H9 (cell line): ENCODE results near the gene ARNT2. TPM values are rescaled to one million over a fixed set of nuclear protein-coding genes. Genes with fewer than 3 reads are reported as not detected.

Experiments
- DNase-seq: peaks from one replicate; pipeline ENCODE4 v3.0.0-alpha.2; 2017
- H2AFZ ChIP-seq: one replicate; pipeline ENCODE4 v1.6.1; 2013; ENCODE audit warnings: mild to moderate bottlenecking, low read length, control low read depth, moderate library complexity
- H2AK5ac ChIP-seq: 2 replicates; pipeline ENCODE4 v1.6.1; 2013; ENCODE audit warnings: low read length, control low read depth, mixed read lengths; ENCODE audit not compliant: insufficient read length
- H2BK120ac ChIP-seq: one replicate; pipeline ENCODE4 v1.6.1; 2013; ENCODE audit warnings: low read depth, mild to moderate bottlenecking, low read length, control low read depth, inconsistent platforms; ENCODE audit not compliant: poor library complexity, severe bottlenecking
- H2BK12ac ChIP-seq: 2 replicates; pipeline ENCODE4 v1.6.1; 2013; ENCODE audit warnings: low read length, control low read depth, mixed read lengths, low read depth; ENCODE audit not compliant: insufficient read length
- H2BK15ac ChIP-seq: 2 replicates; pipeline ENCODE4 v1.6.1; 2013; ENCODE audit warnings: low read depth, low read length, control low read depth
- H2BK20ac ChIP-seq: one replicate; pipeline ENCODE4 v1.6.1; 2013; ENCODE audit warnings: low read depth, mild to moderate bottlenecking, low read length, control low read depth, inconsistent platforms; ENCODE audit not compliant: poor library complexity, severe bottlenecking
- H2BK5ac ChIP-seq: 2 replicates; pipeline ENCODE4 v1.6.1; 2013; ENCODE audit warnings: low read length, control low read depth, mixed read lengths; ENCODE audit not compliant: insufficient read length
- H3K14ac ChIP-seq: 2 replicates; pipeline ENCODE4 v1.6.1; 2013; ENCODE audit warnings: low read length, control low read depth; ENCODE audit not compliant: insufficient read depth
- H3K18ac ChIP-seq: 2 replicates; pipeline ENCODE4 v1.6.1; 2013; ENCODE audit warnings: low read depth, mild to moderate bottlenecking, mixed read lengths, low read length, control low read depth; ENCODE audit not compliant: insufficient read length
- H3K23ac ChIP-seq: 2 replicates; pipeline ENCODE4 v1.6.1; 2013; ENCODE audit warnings: low read length, control low read depth, mixed read lengths, low read depth; ENCODE audit not compliant: insufficient read length
- H3K23me2 ChIP-seq: 2 replicates; pipeline ENCODE4 v1.6.1; 2013; ENCODE audit warnings: low read depth, mild to moderate bottlenecking, mixed read lengths, low read length, control low read depth; ENCODE audit not compliant: insufficient read length, poor library complexity, severe bottlenecking
- H3K27ac ChIP-seq: 2 replicates; pipeline ENCODE4 v1.5.1; 2013; ENCODE audit warnings: low read length, control low read depth, mixed read lengths, low read depth; ENCODE audit not compliant: insufficient read length
- H3K27me3 ChIP-seq: 2 replicates; pipeline ENCODE4 v1.6.1; 2013; ENCODE audit warnings: low read length, control low read depth, inconsistent platforms; ENCODE audit not compliant: insufficient read depth
- H3K4ac ChIP-seq: 2 replicates; pipeline ENCODE4 v1.6.1; 2013; ENCODE audit warnings: low read depth, mild to moderate bottlenecking, control low read depth, inconsistent platforms, low read length, moderate library complexity
- H3K4me1 ChIP-seq: 2 replicates; pipeline ENCODE4 v1.6.1; 2013; ENCODE audit warnings: low read length, control low read depth, inconsistent platforms; ENCODE audit not compliant: insufficient read depth
- H3K4me2 ChIP-seq: 2 replicates; pipeline ENCODE4 v1.6.1; 2013; ENCODE audit warnings: low read length, control low read depth, mixed read lengths; ENCODE audit not compliant: insufficient read length, insufficient read depth
- H3K56ac ChIP-seq: 2 replicates; pipeline ENCODE4 v1.6.1; 2013; ENCODE audit warnings: low read depth, mild to moderate bottlenecking, mixed read lengths, low read length, control low read depth; ENCODE audit not compliant: insufficient read length
- H3K79me1 ChIP-seq: 2 replicates; pipeline ENCODE4 v1.6.1; 2013; ENCODE audit warnings: low read depth, mild to moderate bottlenecking, moderate library complexity, low read length, control low read depth, inconsistent platforms; ENCODE audit not compliant: insufficient read depth, poor library complexity, severe bottlenecking
- H3K79me2 ChIP-seq: 2 replicates; pipeline ENCODE4 v1.6.1; 2013; ENCODE audit warnings: low read length, control low read depth, inconsistent platforms; ENCODE audit not compliant: insufficient read depth
- H3K9ac ChIP-seq: 2 replicates; pipeline ENCODE4 v1.6.1; 2013; ENCODE audit warnings: low read length, control low read depth, mixed read lengths; ENCODE audit not compliant: insufficient read length; ENCODE audit errors: extremely low read depth
- H3K9me3 ChIP-seq: one replicate; pipeline ENCODE4 v1.6.1; 2013; ENCODE audit warnings: low read depth, low read length, inconsistent platforms; ENCODE audit not compliant: control insufficient read depth
- H3T11ph ChIP-seq: one replicate; pipeline ENCODE4 v1.6.1; 2013; ENCODE audit warnings: mild to moderate bottlenecking, low read length, control low read depth, inconsistent platforms
- H4K20me1 ChIP-seq: one replicate; pipeline ENCODE4 v1.6.1; 2013; ENCODE audit not compliant: control insufficient read depth, insufficient read length, insufficient read depth
- H4K5ac ChIP-seq: 2 replicates; pipeline ENCODE4 v1.6.1; 2013; ENCODE audit warnings: low read depth, mild to moderate bottlenecking, mixed read lengths, low read length, control low read depth; ENCODE audit not compliant: insufficient read length
- H4K8ac ChIP-seq: replicated peaks from 2 replicates; pipeline ENCODE4 v1.6.1; 2013; ENCODE audit warnings: low read length, control low read depth, mixed read lengths, low read depth; ENCODE audit not compliant: insufficient read length
- H4K91ac ChIP-seq: 2 replicates; pipeline ENCODE4 v1.6.1; 2013; ENCODE audit warnings: low read depth, mild to moderate bottlenecking, moderate library complexity, mixed read lengths, low read length, control low read depth; ENCODE audit not compliant: insufficient read length
- H3K27ac Mint-ChIP-seq, 3 experiments: 2 replicates in 2 of 3; 3 replicates in 1 of 3; pipeline ENCODE4 v1.8.0; 2020 to 2021; ENCODE audit warnings: mixed read lengths in 3 of 3, mild to moderate bottlenecking in 1 of 3, moderate library complexity in 1 of 3
- H3K27me3 Mint-ChIP-seq: 2 replicates; pipeline ENCODE4 v1.8.0; 2021; ENCODE audit warnings: low read depth, mild to moderate bottlenecking, moderate library complexity, mixed read lengths
- H3K36me3 Mint-ChIP-seq, 3 experiments: 2 replicates in 2 of 3; 3 replicates in 1 of 3; pipeline ENCODE4 v1.8.0; 2020 to 2021; ENCODE audit warnings: low read depth in 3 of 3, mixed read lengths in 3 of 3; ENCODE audit not compliant: insufficient read depth in 1 of 3
- H3K4me1 Mint-ChIP-seq, 2 experiments: 2 replicates each; pipeline ENCODE4 v1.8.0; 2020; ENCODE audit warnings: mixed read lengths in 2 of 2
- H3K4me3 Mint-ChIP-seq, 2 experiments: 2 replicates in 1 of 2; 3 replicates in 1 of 2; pipeline ENCODE4 v1.8.0; 2020 to 2021; ENCODE audit warnings: mild to moderate bottlenecking in 2 of 2, mixed read lengths in 2 of 2, moderate library complexity in 1 of 2
- H3K9me3 Mint-ChIP-seq, 2 experiments: 2 replicates in 1 of 2; 3 replicates in 1 of 2; pipeline ENCODE4 v1.8.0; 2020; ENCODE audit warnings: mild to moderate bottlenecking in 2 of 2, mixed read lengths in 2 of 2, moderate library complexity in 1 of 2
- CTCF ChIP-seq: fragments of 200-600 bp; sonication (generic); conservative IDR thresholded peaks from 3 replicates; pipeline ENCODE4 v1.8.0; 2021; ENCODE audit warnings: antibody characterized with exemption, mild to moderate bottlenecking
- WGBS: extraction: QIAGEN DNeasy Blood & Tissue Kit; methylation state at CpG from one replicate; pipeline ENCODE4 v1.1.7; 2013; ENCODE audit warnings: missing lambda C conversion rate, low lambda C conversion rate, mixed read lengths; ENCODE audit not compliant: insufficient read length; ENCODE audit errors: extremely low coverage; 5-methylcytosine and 5-hydroxymethylcytosine counted together
- total RNA-seq: library from RNA; stranded (reverse); gene quantifications from 2 replicates; pipeline ENCODE4 v1.2.1, GENCODE V29; 2021

ARNT2 gene
- total RNA-seq, 1 experiment from 2014 or later = 10.5 TPM

GRCh38 chr15:80484333-80484864 lies 80.2 kb downstream of the ARNT2 start:
- no peak overlapping the region for H2BK120ac ChIP-seq
- no peak overlapping the region for H2BK20ac ChIP-seq
- peaks cover 19 to 28% of the 10 kb centered on the region in 2 experiments for H3K4me1 Mint-ChIP-seq
- no peaks in the 10 kb centered on the region for H3K27me3 Mint-ChIP-seq
- H3K4ac ChIP-seq = no peak overlapping the region
- H3K9ac ChIP-seq = no peak overlapping the region
- H2AFZ ChIP-seq = no peak overlapping the region
- H2BK15ac ChIP-seq = no peak overlapping the region
- no peaks in the 10 kb centered on the region for H3K79me2 ChIP-seq
- H3K4me2 ChIP-seq = no peak overlapping the region
- no peak overlapping the region for H2BK5ac ChIP-seq
- no peak overlapping the region for H4K8ac ChIP-seq
- H3K56ac ChIP-seq = no peak overlapping the region
- H3K4me1 ChIP-seq = peaks cover 6% of the 10 kb centered on the region; the same call in 1 of the 2 replicates
- no peak overlapping the region for H4K91ac ChIP-seq
- H3K27me3 ChIP-seq = no peaks in the 10 kb centered on the region
- H3K18ac ChIP-seq = no peak overlapping the region
- no peak overlapping the region for H2BK12ac ChIP-seq
- WGBS = no CpG with 5 or more reads among the region's 7 CpGs
- no peak overlapping the region for H2AK5ac ChIP-seq
- H3K4me3 Mint-ChIP-seq = no peak overlapping the region
- no peak overlapping the region for H3K14ac ChIP-seq
- no peaks in the 10 kb centered on the region for H3K79me1 ChIP-seq
- no peak overlapping the region for H3K23ac ChIP-seq
- DNase-seq = no peak
- no peak overlapping the region for H3T11ph ChIP-seq
- no peaks in the 10 kb centered on the region for H4K20me1 ChIP-seq
- TF ChIP-seq CTCF = no peak
- H3K9me3 Mint-ChIP-seq = no peaks in the 10 kb centered on the region
- peaks cover 5% of the 10 kb centered on the region for H3K23me2 ChIP-seq
- no peak overlapping the region for H3K27ac ChIP-seq
- H3K27ac Mint-ChIP-seq = no peak overlapping the region
- peaks cover 3 to 9% (median 6%) of the 10 kb centered on the region in 3 experiments; a peak in 5 of 7 replicates for H3K36me3 Mint-ChIP-seq
- H3K9me3 ChIP-seq = no peaks in the 10 kb centered on the region
- no peak overlapping the region for H4K5ac ChIP-seq
